AG09319 (cell line): ENCODE data around the gene LRRTM2.

ENCODE experiments used
- DNase-seq: peaks from one replicate; pipeline ENCODE4 v3.0.0-alpha.2; 2010; ENCODE audit warnings: low read depth; ENCODE audit errors: extremely low read depth
- CTCF ChIP-seq: IDR thresholded peaks from 2 replicates; pipeline ENCODE4 v1.5.1; 2011; ENCODE audit warnings: low read depth, mild to moderate bottlenecking, inconsistent platforms, low read length, moderate library complexity

The LRRTM2 gene

GRCh38 chr5:138824924-138825863 is 49.9 kb downstream of the LRRTM2 start:
- peak; percentile 59 for TF ChIP-seq CTCF
- no peak for DNase-seq

- no peak for TF ChIP-seq CTCF
- no peak for DNase-seq
Observed at GRCh38 chr5:138824516-138824915, 50.6 kb downstream of the LRRTM2 start.

- TF ChIP-seq CTCF, result no peak
- no peak for DNase-seq
Observed at GRCh38 chr5:138820695-138821094, 54.4 kb downstream of the LRRTM2 start.

- TF ChIP-seq CTCF, result no peak
- DNase-seq, result no peak
Observed at GRCh38 chr5:138819081-138819480, 56.1 kb downstream of the LRRTM2 start.
